T-helper 17 cell (primary cell): ENCODE results near the gene TTC7B. TPM values are rescaled to one million over a fixed set of nuclear protein-coding genes. Genes with fewer than 3 reads are reported as not detected.
"Not testable (repeated sequence)": the region's sequence is repeated elsewhere in the genome, so short reads cannot be mapped to it uniquely, and the experiment has no call there.

Experiments used
- ATAC-seq: fragments of 150-1000 bp; cut with Tn5 transposase; 2 replicates; pipeline ENCODE4 v1.10.0; 2021; ENCODE audit warnings: mild to moderate bottlenecking, moderate library complexity
- DNase-seq, 3 donors: peaks; one replicate each; pipeline versions ENCODE4 v3.0.0 to v3.0.0-alpha.2; 2020 to 2021
- H3K9me3 ChIP-seq: one replicate; pipeline ENCODE4 v1.7.0; 2013; ENCODE audit warnings: low read length, mild to moderate bottlenecking; ENCODE audit not compliant: control insufficient read depth, poor library complexity, severe bottlenecking
- H3K27ac Mint-ChIP-seq: one replicate; pipeline ENCODE4 v1.8.0; 2022; ENCODE audit warnings: mild to moderate bottlenecking, moderate library complexity, mixed read lengths
- H3K27me3 Mint-ChIP-seq: one replicate; pipeline ENCODE4 v1.8.0; 2022; ENCODE audit warnings: mixed read lengths
- H3K36me3 Mint-ChIP-seq: one replicate; pipeline ENCODE4 v1.8.0; 2022; ENCODE audit warnings: low read depth, mixed read lengths
- H3K4me1 Mint-ChIP-seq: one replicate; pipeline ENCODE4 v1.8.0; 2022; ENCODE audit warnings: mild to moderate bottlenecking, mixed read lengths
- H3K4me3 Mint-ChIP-seq: one replicate; pipeline ENCODE4 v1.8.0; 2022; ENCODE audit warnings: mild to moderate bottlenecking, moderate library complexity, mixed read lengths
- total RNA-seq, 4 donors: library from RNA in 2 of 4; stranded (reverse) in 2 of 4; gene quantifications; one replicate each; pipeline ENCODE4 v1.2.3 and lab custom pipeline; 2022 to 2026

The TTC7B gene, protein sequence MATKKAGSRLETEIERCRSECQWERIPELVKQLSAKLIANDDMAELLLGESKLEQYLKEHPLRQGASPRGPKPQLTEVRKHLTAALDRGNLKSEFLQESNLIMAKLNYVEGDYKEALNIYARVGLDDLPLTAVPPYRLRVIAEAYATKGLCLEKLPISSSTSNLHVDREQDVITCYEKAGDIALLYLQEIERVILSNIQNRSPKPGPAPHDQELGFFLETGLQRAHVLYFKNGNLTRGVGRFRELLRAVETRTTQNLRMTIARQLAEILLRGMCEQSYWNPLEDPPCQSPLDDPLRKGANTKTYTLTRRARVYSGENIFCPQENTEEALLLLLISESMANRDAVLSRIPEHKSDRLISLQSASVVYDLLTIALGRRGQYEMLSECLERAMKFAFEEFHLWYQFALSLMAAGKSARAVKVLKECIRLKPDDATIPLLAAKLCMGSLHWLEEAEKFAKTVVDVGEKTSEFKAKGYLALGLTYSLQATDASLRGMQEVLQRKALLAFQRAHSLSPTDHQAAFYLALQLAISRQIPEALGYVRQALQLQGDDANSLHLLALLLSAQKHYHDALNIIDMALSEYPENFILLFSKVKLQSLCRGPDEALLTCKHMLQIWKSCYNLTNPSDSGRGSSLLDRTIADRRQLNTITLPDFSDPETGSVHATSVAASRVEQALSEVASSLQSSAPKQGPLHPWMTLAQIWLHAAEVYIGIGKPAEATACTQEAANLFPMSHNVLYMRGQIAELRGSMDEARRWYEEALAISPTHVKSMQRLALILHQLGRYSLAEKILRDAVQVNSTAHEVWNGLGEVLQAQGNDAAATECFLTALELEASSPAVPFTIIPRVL
- total RNA-seq (10 to 100 TPM in 1 of 2 donors, 1 to 10 TPM in 1; 2.5 to 28.3 TPM), total RNA-seq (lab: John Stamatoyannopoulos, UW) (0.90 to 1.7 reads per million in 2 donors)

GRCh38 chr14:90815822-90816662 is at the start of gene TTC7B:
TSS of gene TTC7B (minus strand) at chr14:90816430. CDS start at chr14:90816295, 135 bp downstream.
- Mint-ChIP-seq H3K4me1 (peaks cover 15% of the 10 kb centered on the region), H3K27ac (peak within 1 kb of the TSS; percentile 82)
- DNase-seq = peak; percentile 11 to 37 (median 15)

GRCh38 chr14:90864741-90865140 is 48.5 kb upstream of the TTC7B start:
- no peak for DNase-seq
- Mint-ChIP-seq H3K27ac (no peak overlapping the region), H3K27me3 (no peaks in the 10 kb centered on the region), H3K4me1 (no peaks in the 10 kb centered on the region), H3K36me3 (peaks cover 6% of the 10 kb centered on the region), H3K4me3 (no peak overlapping the region)
- no peak for ATAC-seq
- no peaks in the 10 kb centered on the region for H3K9me3 ChIP-seq

More at GRCh38 chr14:90815822-90816662, at the start of gene TTC7B:
- Mint-ChIP-seq H3K27me3 (no peaks in the 10 kb centered on the region), H3K4me3 (peak within 1 kb of the TSS; percentile 89), H3K36me3 (no peaks in the 10 kb centered on the region)
- H3K9me3 ChIP-seq = no peaks in the 10 kb centered on the region
- ATAC-seq = peak; percentile 66

DNA sequence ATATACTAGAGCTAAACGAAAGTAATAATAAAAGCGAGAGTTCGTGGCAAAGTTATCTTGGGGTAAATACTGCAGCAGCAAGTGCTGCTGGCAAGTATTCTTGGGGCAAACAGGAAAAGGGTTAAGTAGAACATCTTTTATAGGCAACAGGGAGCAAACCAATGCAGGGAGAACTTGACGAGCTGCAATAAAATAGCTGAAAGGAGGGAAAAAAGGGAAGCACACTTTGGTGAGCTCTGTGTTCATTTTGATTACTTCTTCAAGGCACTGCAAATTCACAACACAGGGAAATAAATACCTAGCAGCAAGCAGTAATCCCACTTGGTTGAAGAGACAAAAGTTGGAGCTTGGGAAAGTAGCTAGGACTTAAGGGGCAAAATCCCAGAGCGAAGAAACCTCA is 42.3 kb upstream of the TTC7B start:
- H3K9me3 ChIP-seq = no peaks in the 10 kb centered on the region
- Mint-ChIP-seq H3K27me3 (no peaks in the 10 kb centered on the region), H3K27ac (no peak overlapping the region), H3K4me3 (peak overlapping the region; percentile 7), H3K4me1 (peaks cover 3% of the 10 kb centered on the region), H3K36me3 (peaks cover 6% of the 10 kb centered on the region)
- DNase-seq = no peak
- no peak for ATAC-seq

DNA sequence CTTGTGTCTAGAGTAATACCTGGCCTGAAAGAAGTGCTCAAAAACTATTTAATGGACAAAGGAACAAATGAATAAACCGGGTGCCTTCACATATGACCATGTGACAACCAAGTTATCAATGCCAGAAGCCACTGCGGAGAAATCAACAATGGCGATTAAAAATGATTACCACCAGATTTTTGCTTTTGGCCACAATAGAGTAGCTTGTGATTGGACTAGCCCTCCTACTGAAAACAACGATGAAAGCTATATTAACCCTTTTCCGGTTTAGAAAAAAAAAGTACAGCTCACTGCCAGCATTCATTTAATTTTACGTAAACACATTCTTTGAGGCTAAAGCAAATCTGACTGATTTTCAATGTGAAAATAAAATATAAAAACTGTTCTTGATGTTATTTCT is 41.6 kb upstream of the TTC7B start:
- Mint-ChIP-seq H3K4me1 (peaks cover 3% of the 10 kb centered on the region), H3K27ac (no peak overlapping the region), H3K36me3 (peaks cover 6% of the 10 kb centered on the region), H3K27me3 (no peaks in the 10 kb centered on the region), H3K4me3 (no peak overlapping the region)
- no peak for DNase-seq
- H3K9me3 ChIP-seq = no peaks in the 10 kb centered on the region
- no peak for ATAC-seq

GRCh38 chr14:90856115-90856514 is 39.9 kb upstream of the TTC7B start:
- H3K4me1 Mint-ChIP-seq, H3K4me3 Mint-ChIP-seq, H3K9me3 ChIP-seq, DNase-seq, H3K36me3 Mint-ChIP-seq, H3K27ac Mint-ChIP-seq, ATAC-seq, H3K27me3 Mint-ChIP-seq: not testable (repeated sequence)

- DNase-seq (no peak), ATAC-seq (no peak)
- H3K27ac Mint-ChIP-seq = no peak overlapping the region
- H3K27me3 Mint-ChIP-seq = no peaks in the 10 kb centered on the region
- H3K36me3 Mint-ChIP-seq = peaks cover 2% of the 10 kb centered on the region
- H3K9me3 ChIP-seq = no peaks in the 10 kb centered on the region
- no peaks in the 10 kb centered on the region for H3K4me1 Mint-ChIP-seq
- H3K4me3 Mint-ChIP-seq = no peak overlapping the region
Measured at GRCh38 chr14:90853116-90853515, 36.9 kb upstream of the TTC7B start.

DNA sequence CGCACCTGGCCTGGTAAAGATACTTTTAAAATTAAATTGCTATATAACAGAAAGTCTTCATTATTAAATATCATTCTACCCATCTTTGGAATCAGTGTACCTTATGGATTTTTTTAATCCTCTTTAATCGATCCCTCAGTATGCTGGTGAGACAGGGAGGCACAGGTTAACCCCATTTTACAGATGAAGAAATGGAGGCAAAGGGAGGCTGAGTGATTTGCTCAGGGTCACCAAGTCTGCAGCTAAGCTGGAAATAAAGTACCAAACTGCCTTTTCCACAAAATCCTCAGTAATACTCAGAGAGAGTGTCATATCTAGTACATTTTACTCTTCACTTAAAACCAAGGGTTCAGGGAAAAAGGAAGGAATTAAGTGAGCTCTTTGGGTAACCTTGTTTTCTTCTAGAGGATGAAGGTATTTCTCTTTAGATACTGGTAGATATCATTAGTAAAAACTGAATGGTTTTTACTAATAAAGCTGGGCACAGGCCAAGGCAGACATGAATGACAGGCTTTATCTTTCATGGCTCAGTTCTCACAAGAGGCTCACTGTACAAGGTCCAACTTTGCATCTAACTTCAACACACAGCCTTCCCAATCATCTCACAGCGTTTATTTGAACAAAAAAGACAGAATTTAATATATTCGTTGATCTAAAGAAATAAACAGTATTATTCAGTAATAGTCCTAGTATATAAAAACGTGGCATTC is 35.3 kb upstream of the TTC7B start:
- Mint-ChIP-seq H3K4me1 (no peaks in the 10 kb centered on the region), H3K27ac (no peak overlapping the region), H3K4me3 (no peak overlapping the region), H3K27me3 (no peaks in the 10 kb centered on the region), H3K36me3 (peaks cover 2% of the 10 kb centered on the region)
- ATAC-seq (no peak), DNase-seq (no peak)
- no peaks in the 10 kb centered on the region for H3K9me3 ChIP-seq

GRCh38 chr14:90850487-90850886 is 34.3 kb upstream of the TTC7B start:
- Mint-ChIP-seq H3K27me3 (no peaks in the 10 kb centered on the region), H3K4me3 (no peak overlapping the region), H3K36me3 (peaks cover 2% of the 10 kb centered on the region), H3K27ac (no peak overlapping the region), H3K4me1 (no peaks in the 10 kb centered on the region)
- H3K9me3 ChIP-seq = no peaks in the 10 kb centered on the region
- ATAC-seq (no peak), DNase-seq (no peak)

- Mint-ChIP-seq H3K4me1 (no peaks in the 10 kb centered on the region), H3K27ac (no peak overlapping the region)
Measured at GRCh38 chr14:90849787-90850444, 33.7 kb upstream of the TTC7B start.

GRCh38 chr14:90848944-90849731 is 32.9 kb upstream of the TTC7B start:
- Mint-ChIP-seq H3K36me3 (peaks cover 2% of the 10 kb centered on the region), H3K4me3 (no peak overlapping the region), H3K27ac (no peak overlapping the region), H3K4me1 (no peaks in the 10 kb centered on the region), H3K27me3 (no peaks in the 10 kb centered on the region)
- DNase-seq (no peak), ATAC-seq (no peak)
- no peaks in the 10 kb centered on the region for H3K9me3 ChIP-seq

More at GRCh38 chr14:90849787-90850444, 33.7 kb upstream of the TTC7B start:
- Mint-ChIP-seq H3K36me3 (peaks cover 2% of the 10 kb centered on the region), H3K27me3 (no peaks in the 10 kb centered on the region), H3K4me3 (no peak overlapping the region)
- no peaks in the 10 kb centered on the region for H3K9me3 ChIP-seq
- ATAC-seq (no peak), DNase-seq (no peak)

GRCh38 chr14:90846511-90846910 is 30.3 kb upstream of the TTC7B start:
- peaks cover 2% of the 10 kb centered on the region for H3K36me3 Mint-ChIP-seq
- DNase-seq (no peak), ATAC-seq (no peak)
- no peak overlapping the region for H3K27ac Mint-ChIP-seq
- H3K4me1 Mint-ChIP-seq = peaks cover 4% of the 10 kb centered on the region
- H3K9me3 ChIP-seq = no peaks in the 10 kb centered on the region
- no peaks in the 10 kb centered on the region for H3K27me3 Mint-ChIP-seq
- no peak overlapping the region for H3K4me3 Mint-ChIP-seq
